Measurements from ENCODE around the gene ENTPD1. TPM values are rescaled to one million over a fixed set of nuclear protein-coding genes. Genes with fewer than 3 reads are reported as not detected.

Gene ENTPD1
- total RNA-seq, 1 experiment from 2014 or later, result not detected

GRCh38 chr10:95755511-95756004 lies 405 bp upstream of the ENTPD1 start:
- H3K4me1 ChIP-seq (replicated peaks; ENCODE audit: insufficient read depth), result no peaks in the 10 kb centered on the region
- H3K9me3 ChIP-seq (ENCODE audit: insufficient read depth, low read depth), result no peaks in the 10 kb centered on the region
- no peaks in the 10 kb centered on the region for H3F3A ChIP-seq (ENCODE audit: insufficient read depth, low read depth)
- no TSS peak for BruUV-seq (replicated peaks)
- H4K20me1 ChIP-seq (ENCODE audit: insufficient read depth), result no peaks in the 10 kb centered on the region
- POLR2A ChIA-PET (ENCODE audit: unreplicated experiment), result no interaction called here
- no peak overlapping the region for H3K27ac ChIP-seq
- no peak for DNase-seq
- 0 out of 2 replicates have a peak overlapping the region, but pooled peaks have one; percentile 16 for H3K4me2 ChIP-seq
- intact Hi-C loops (cut with micrococcal nuclease; ENCODE audit: unreplicated experiment), result no loop called here
- H3K27me3 ChIP-seq (ENCODE audit: insufficient read depth, low read depth), result no peaks in the 10 kb centered on the region
- TF ChIP-seq, protein P1, sequence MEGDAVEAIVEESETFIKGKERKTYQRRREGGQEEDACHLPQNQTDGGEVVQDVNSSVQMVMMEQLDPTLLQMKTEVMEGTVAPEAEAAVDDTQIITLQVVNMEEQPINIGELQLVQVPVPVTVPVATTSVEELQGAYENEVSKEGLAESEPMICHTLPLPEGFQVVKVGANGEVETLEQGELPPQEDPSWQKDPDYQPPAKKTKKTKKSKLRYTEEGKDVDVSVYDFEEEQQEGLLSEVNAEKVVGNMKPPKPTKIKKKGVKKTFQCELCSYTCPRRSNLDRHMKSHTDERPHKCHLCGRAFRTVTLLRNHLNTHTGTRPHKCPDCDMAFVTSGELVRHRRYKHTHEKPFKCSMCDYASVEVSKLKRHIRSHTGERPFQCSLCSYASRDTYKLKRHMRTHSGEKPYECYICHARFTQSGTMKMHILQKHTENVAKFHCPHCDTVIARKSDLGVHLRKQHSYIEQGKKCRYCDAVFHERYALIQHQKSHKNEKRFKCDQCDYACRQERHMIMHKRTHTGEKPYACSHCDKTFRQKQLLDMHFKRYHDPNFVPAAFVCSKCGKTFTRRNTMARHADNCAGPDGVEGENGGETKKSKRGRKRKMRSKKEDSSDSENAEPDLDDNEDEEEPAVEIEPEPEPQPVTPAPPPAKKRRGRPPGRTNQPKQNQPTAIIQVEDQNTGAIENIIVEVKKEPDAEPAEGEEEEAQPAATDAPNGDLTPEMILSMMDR (conservative IDR thresholded peaks at IDR 0.05), result no peak
- no peak for TF ChIP-seq EZH2 (IDR thresholded peaks at IDR 0.05; ENCODE audit: low read depth)
- no peak overlapping the region for H2AFZ ChIP-seq
- H3K4me3 ChIP-seq, result no peak overlapping the region
- no peaks in the 10 kb centered on the region for H3K36me3 ChIP-seq (ENCODE audit: low read depth)
- no peaks in the 10 kb centered on the region for H3K79me2 ChIP-seq (ENCODE audit: low read depth)
- no peaks in the 10 kb centered on the region for H3K9me2 ChIP-seq (ENCODE audit: insufficient read depth)
- CTCF ChIA-PET, result no interaction called here

DNA sequence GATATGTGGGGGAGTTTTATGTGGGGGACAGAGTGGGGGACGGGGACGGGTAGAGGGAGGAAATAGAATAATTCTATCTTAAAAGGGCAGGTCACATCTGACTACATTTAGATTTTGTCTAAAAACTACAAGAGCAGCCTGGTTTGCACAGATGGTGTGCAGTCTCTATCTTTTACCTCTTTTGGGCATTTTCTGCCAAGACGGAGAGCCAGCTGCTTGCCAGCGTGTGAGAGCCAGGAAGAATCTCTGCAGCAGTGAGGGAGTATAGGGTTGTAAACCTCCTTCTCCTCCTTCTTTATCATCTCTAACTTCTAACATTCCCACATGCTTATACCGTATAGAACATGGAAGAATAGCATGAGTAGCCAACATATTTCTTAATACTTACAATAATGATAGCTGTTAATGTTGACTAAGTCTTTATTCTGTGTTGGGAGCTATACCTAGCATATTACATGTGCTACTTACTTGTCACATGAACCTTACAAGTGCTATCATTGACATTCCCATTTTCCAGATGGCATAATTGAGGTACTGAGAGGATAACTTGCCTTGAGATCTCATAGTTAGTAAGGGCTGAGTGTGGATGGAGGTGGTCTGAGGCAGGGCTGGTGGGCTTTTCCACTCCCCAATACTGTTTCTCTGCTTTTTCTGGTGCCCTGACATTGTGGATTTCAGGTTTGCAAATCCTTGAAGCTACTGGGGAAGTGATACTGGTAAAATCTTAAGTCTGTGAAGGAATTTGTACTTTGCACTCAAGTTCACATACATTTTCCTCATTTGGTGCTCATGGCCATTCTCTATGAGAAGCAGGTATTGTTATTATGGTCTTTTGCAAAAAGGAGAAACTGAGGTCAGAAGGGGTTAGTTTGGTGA lies 1.1 kb downstream of the ENTPD1 start:
- H3K9me3 ChIP-seq (ENCODE audit: insufficient read depth, low read depth), result no peaks in the 10 kb centered on the region
- no peaks in the 10 kb centered on the region for H3K4me1 ChIP-seq (replicated peaks; ENCODE audit: insufficient read depth)
- BruUV-seq (replicated peaks), result no TSS peak
- no peak overlapping the region for H3K4me3 ChIP-seq
- no peak for TF ChIP-seq EZH2 (IDR thresholded peaks at IDR 0.05; ENCODE audit: low read depth)
- H3K27me3 ChIP-seq (ENCODE audit: insufficient read depth, low read depth), result no peaks in the 10 kb centered on the region
- no peak overlapping the region for H2AFZ ChIP-seq
- ChIA-PET CTCF (no interaction called here), POLR2A (ENCODE audit: unreplicated experiment) (no interaction called here)
- DNase-seq, result no peak
- no peak overlapping the region for H3K27ac ChIP-seq
- no peaks in the 10 kb centered on the region for H3K36me3 ChIP-seq (ENCODE audit: low read depth)
- H3K9me2 ChIP-seq (ENCODE audit: insufficient read depth), result no peaks in the 10 kb centered on the region
- intact Hi-C loops (cut with micrococcal nuclease; ENCODE audit: unreplicated experiment), result no loop called here
- H3F3A ChIP-seq (ENCODE audit: insufficient read depth, low read depth), result no peaks in the 10 kb centered on the region
- no peaks in the 10 kb centered on the region for H3K79me2 ChIP-seq (ENCODE audit: low read depth)
- H4K20me1 ChIP-seq (ENCODE audit: insufficient read depth), result no peaks in the 10 kb centered on the region
- no peak overlapping the region for H3K4me2 ChIP-seq

DNA sequence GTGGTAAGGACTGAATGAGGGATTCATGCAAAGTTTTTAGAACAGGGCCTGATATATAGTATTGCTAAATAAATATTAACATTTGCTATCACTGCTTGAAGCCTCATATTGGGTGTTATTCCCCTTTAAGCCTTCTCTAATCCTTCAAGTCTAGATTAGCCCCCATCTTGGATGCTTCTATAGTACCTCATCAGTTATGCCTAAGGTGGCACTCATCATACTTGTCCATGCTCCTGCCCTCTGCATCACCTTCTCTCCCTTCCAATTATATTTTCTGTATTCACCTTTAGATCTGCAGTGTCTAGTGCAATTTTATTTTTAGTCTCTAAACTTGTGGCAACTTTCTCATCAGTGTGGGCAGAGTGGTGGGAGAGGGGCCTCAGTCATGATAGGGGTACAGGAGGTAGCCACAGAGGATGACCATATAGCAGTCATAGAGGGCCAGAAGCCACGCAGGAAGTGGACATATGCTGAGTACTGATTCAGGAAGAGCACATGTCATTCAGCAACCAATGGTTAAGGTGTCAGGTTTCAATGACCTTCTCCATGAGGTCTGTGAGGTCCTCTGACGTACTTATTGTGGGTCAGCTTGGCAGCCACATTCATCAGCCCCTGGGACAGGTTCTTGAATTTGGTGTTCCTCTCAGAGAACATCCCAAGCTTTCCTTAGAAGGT lies 2.5 kb downstream of the ENTPD1 start:
- Histone ChIP-seq H3K9me3 (ENCODE audit: insufficient read depth, low read depth) (no peaks in the 10 kb centered on the region), H3K79me2 (ENCODE audit: low read depth) (no peaks in the 10 kb centered on the region), H3K36me3 (ENCODE audit: low read depth) (no peaks in the 10 kb centered on the region), H3K4me1 (replicated peaks; ENCODE audit: insufficient read depth) (no peaks in the 10 kb centered on the region), H4K20me1 (ENCODE audit: insufficient read depth) (no peaks in the 10 kb centered on the region), H3K27ac (no peak overlapping the region), H3K9me2 (ENCODE audit: insufficient read depth) (no peaks in the 10 kb centered on the region), H2AFZ (no peak overlapping the region), H3K4me3 (no peak overlapping the region), H3F3A (ENCODE audit: insufficient read depth, low read depth) (no peaks in the 10 kb centered on the region), H3K27me3 (ENCODE audit: insufficient read depth, low read depth) (no peaks in the 10 kb centered on the region), H3K4me2 (no peak overlapping the region)
- intact Hi-C loops (cut with micrococcal nuclease; ENCODE audit: unreplicated experiment), result no loop called here
- ChIA-PET POLR2A (ENCODE audit: unreplicated experiment) (no interaction called here), CTCF (no interaction called here)
- BruUV-seq (replicated peaks), result no TSS peak
- no peak for DNase-seq
- no peak for TF ChIP-seq EZH2 (IDR thresholded peaks at IDR 0.05; ENCODE audit: low read depth)
- TF ChIP-seq, protein P1 (conservative IDR thresholded peaks at IDR 0.05), result no peak
